CD4-positive, alpha-beta T cell treated with Interleukin-10 for 1 hour (primary cell): ENCODE measurements around the gene ZBTB5.
A peak's percentile ranks its signal among the peaks of the same experiment; 100 is the strongest.

ENCODE experiments used
- DNase-seq: peaks from one replicate; pipeline ENCODE4 v3.0.0-alpha.2; 2020

ZBTB5 gene

DNA sequence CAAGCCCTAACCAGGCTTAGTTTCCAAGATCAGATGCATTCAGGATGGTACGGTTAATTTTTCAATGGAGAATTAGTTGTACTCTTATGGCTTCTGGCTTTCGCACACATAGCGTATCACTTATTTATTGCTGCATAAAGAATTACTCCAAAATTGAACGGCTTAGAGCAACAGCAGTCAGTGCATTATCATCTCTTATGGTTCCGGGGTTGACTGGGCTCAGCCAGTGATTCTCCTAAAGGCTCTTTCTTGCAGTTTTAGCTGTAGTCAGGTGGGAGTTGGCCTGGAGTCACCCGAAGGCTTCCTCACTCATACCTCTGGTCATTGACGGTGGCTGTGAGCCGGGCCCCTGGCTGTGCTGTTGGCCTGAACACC is 43.3 kb downstream of the ZBTB5 start:
- no peak for DNase-seq

DNA sequence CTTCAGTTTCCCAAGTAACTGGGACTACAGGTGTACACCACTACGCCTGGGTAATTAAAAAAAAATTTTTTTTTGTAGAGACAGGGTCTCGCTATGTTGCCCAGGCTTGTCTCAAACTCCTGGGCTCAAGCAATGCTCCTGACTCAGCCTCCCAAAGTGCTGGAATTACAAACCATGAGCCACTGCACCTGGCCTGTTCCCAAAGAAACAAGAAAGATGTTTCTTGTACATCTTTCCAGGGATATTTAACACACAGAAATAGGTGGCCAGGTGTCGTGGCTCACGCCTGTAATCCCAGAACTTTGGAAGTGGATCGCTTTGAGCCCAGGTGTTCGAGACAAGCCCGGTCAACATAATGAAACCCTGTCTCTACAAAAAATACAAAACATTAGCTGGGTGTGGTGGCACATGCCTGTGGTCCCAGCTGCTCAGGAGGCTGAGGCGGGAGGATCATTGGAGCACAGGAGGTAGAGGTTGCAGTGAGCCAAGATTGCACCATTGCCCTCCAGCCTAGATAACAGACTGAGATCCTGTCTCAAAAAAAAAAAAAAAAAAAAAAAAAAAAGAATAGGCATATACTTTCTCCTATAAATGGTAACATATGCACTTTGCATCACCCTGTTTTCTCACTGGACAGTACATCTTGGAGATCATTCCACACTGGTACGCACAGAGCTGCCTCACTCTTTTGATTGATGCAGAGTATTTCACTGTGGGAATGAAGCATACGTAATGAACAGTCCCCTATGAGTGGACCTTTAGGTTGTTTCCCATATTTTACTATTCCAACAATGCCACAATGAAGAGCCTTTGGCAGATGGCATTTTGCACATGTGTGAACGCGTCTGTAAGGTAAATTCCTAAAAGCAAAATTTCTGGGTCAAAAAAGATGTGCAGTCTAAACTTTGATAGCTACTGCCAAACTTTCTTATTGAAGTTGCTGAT is 44.7 kb downstream of the ZBTB5 start:
- no peak for DNase-seq

DNA sequence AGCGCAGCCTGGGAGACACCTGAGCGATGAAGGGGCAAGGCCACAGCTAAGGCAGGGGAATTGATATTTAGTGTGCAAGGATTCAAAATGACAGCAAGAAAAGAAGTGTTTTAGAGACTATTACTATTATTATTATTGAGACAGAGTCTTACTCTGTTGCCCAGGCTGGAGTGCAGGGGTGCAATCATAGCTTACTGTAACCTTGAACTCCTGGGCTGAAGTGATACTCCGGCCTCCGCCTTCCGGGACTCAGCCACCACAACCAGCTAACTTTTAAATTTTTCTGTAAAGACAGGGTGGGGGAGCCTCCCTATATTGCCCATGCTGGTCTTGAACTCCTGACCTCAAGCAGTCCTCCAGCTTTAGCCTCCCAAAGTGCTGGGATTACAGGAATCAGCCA is 46.0 kb downstream of the ZBTB5 start:
- DNase-seq, result no peak

DNA sequence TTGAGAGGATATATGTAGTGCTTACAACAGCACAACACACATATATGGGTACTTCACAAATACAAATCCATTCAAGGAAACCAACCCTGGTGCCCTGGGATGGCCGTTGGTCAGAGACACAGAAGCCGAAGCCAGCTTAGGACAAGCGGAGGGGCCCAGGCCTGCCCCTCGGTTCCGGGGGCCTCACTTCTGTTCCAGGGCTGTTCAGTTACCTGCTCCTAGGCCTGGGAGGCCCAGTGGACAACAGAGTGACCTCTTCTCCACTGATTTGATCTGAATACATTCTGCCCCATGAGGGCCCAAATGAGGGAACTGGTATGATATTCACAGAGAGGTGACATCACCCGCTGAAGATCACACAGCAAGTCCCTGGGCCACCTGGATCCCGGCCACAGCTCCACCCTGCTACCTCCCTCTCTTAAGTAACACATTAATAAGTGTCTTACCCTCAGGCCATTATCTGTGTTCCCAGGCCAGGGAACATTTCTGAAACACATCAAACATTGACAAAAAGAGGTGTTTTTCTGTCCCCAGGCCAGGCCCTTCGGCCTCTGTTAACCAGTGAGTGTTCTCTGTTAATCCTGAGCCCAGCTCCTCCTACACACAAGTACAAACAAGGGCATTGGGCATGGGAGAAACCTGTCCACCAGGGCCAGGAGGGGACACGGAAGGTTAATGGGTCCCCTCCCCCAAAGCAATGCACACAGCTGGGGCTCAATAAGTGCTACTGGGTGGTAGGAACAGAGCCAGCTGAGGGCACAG is 47.2 kb downstream of the ZBTB5 start:
- DNase-seq, result no peak

DNA sequence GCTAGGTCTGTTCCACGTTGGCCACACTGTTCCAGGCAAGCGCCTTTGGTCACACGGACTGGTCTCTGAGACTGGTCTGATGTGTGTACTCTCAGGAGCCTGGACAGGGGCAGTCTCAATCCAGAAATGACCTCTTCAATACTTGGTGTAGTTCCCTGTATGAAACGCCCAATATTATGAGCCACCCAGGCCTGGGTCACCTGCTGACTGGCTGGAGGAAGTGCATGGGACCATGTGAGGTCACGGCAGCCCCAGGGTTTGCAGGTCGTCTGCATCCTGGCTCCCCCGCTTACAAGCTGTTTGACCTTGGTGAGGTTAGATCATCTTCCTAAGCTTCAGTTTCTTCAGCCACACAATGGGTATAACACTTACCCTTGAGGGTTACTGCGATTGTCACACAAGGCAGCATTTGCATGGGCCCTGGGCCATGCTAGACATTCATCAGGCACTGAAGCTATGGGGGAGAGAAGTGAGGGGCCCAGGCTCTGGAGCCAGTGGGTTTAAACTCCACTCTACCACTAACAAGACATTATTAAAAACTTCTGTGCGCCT is 47.9 kb downstream of the ZBTB5 start:
- DNase-seq, result no peak

DNA sequence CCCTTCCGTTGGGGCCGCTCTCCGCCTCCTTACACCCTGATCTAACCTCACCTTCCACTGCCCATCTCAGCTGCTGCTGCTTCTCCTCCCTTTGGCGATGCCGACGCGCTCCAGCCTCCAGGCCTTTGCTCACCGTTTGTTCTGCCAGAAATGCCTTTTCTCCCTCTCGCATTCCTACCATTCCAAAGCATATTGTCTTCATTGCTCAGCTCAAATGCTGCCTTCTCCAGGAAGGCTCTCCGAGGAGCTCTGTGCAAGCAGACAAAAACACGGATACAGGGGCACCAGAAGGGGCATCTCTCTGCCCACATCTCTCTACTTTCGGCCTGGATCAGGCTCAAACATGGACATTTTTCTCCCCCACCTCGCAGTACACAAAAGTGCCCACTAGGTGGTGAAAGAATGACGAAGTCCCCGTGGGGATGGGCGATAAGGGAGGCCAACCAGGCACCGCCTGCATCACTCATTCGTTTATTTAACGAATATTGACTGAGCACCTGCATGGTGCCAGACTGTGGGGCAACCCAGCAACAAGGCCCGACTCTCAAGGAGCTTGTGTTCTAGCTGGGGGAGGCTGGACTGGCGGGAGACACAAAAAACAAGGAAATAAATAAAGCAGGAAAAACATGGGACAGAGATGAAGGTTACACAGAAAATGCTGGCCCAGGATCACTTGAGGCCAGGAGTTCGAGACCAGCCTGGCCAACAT is 50.1 kb downstream of the ZBTB5 start:
- DNase-seq, result peak; percentile 82

DNA sequence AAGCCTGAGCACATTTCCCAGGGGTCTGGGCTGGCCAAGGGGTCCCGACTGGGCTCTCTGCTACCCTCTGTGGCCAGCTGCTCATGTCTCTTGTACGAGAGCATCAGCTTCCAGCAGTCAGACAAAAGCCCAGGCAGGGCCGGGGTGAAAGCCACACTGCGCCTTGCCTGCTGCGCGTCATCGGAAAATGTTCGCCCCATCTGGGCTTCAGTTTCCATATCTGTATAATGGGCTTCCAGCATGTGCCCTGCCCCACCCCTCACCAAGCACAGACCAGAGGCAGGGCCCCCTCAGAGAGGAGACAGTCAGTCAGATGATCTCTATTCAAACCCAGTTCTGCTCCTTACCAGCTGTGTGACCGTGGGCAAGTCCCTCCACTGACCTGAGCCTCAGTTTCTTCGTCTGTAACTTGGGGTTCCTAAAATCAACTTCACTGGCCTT is 50.7 kb downstream of the ZBTB5 start:
- no peak for DNase-seq

DNA sequence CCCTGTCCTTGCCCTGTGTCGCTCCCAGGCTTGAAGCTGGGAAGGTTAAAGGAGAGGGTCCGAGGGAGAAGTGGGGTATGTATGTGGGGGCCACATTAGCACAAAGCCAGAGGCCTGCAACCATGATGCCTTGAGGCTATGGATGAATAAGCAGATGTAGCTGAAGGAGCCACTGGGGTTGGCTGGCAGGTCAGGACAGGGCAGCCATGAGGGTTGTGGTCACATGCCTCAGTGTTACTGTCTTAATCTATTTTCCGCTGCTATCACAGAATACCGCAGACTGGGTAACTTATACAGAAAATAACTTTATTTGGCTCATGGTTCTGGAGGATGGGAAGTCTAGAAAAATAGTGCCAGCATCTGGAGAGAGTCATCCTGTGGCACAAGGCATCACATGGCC is 51.9 kb downstream of the ZBTB5 start:
- DNase-seq, result no peak

DNA sequence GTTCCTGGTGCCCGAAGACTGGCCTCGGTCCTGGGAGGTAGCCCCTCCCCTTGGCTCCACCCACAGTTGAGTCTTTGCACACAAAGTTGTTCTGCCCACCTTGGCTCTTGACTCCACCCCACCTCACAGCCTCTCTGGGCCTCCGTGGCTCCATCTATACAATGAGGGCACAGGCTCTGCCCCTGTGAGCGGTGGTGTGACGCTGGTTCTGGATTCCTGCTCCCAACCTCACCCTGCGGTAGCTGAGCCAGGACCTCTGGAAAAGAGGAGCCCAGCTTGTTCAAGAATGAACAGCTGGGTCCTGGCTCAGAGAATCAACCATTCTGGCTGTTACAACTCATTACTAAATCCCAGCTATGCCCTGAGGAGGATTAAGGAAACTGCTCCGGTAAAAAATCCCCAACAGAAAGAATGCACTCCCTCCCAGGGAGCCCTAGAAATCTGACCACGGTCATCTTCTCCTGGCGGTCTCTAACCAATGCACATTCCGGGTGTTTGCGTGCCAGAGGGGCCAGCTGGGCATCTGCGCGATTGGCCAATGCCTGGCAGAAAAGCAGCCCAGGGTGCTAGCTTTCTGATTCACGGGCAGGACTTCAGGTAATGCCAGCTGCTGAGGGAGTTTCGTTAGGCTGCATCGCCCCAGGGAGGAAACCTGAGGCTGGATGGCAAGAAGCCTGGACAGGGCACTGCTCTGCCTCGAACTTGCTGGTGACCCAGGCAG is 52.7 kb downstream of the ZBTB5 start:
- no peak for DNase-seq

DNA sequence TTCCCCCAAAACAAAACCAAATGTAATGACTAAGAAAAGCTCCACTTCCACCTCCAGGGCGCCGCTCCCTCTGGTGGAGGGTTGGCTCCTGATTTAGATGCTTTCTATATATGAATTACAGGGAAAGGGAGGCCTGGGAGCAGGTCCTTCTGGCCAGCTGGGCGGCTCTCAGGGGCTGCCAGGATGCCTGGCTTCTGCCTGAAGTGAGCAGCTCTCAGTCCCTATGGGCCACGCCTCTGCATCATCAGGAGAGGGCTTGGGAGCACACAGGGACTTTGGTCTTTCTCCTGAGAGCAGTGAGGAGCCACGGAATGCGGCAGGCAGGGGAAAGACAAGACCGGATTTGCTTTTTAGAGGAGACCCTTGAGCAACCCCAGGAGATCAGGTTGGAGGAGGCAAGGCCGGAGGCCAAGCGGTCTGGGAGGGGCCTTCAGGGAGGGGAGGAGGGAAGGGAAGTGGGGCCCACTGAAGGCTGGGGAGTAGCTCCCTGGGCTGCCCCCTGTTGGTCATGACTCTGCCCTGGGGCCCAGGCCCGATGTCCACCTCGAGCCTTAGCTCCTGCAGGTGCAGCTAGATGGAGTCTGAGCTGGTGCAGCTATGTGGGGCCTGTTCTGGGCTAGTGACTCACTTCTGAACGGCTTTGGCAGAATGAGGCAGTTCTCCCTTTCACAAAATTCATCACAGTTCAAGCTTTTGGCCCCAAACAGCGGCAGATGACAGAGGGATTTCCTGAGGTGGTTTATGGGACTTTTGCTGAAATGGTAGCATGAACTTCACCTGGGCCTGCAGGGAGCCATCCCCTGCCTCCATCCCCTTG is 54.1 kb downstream of the ZBTB5 start:
- no peak for DNase-seq

DNA sequence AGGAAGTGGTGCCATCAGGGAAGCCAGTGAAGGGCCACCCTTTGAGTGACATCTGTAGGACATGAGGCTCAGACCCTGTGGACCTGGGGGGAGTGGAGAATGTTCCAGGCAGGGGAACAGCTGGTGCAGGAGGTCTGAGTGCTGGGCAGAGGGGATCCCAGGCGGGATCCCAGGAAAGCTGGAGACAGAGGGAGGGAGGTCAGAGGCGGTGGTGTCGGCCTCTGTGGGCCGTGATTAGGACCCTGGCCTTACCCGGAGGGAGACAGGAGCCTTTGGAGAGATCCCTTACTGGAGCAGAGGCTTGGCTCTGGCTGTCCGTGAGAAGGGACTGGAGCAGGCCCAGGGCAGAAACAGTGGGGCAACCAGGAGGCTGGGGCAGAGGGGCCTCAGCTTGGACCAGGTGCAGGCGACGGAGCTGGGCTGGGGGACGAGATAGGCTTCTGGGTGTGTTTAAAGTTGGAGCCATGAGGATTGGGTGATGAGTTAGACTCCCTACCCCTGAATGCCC is 54.8 kb downstream of the ZBTB5 start:
- DNase-seq, result no peak

DNA sequence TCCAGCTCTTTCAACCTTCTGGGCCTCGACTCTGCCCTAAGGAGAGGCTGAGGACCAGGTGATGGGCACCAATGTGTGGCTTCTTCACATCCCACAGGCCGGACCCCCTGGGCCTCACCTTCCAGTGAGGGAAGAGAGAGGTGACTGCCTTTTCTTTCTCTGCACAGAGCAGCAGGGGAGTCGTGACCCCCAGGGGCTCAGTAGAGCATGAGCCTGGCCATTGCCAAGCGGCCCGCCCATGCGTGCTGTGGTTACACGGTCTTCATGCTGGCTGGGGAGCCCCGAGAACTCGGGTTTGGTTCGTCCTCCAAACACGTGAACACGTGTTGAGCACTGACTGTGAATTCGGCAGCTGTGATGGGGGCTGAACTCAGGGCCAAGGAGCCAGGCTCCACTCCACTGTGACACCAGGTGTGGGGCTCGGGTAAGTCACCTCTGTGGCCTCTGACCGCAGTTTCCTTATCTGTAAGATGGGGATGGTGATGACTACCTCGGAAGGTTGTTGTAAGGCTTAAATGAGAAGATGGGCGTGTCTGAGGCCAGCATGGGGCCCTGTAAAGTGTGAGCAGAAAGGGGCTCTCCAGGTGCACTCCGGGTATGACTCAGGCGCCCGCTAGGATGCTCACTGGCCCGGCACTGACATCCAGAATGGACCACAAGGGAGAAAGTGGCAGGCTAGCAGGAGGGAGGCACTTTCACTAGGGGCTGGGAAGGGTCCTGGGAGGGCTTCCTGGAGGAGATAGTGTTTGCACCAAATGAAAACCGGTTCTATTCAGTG is 56.1 kb downstream of the ZBTB5 start:
- DNase-seq, result peak; percentile 78

DNA sequence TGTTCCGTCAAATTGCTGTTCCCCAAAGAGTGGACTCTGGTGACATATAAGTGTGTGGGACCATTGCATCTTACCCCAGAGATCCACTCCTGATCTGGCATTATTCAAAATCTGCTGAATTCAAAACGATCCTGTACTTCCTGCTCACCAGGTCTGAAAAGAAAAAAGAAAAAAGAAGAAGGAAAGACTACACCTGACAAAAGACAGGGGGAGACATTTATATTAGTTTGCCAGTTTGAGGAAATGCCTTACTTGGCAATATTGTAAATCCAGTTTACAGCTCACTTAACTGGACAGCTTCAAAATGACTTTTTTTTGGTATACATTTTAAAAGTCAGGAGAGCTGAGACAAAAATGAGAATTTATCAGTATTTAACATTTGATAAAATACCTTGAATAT is 57.8 kb downstream of the ZBTB5 start:
- DNase-seq, result no peak

DNA sequence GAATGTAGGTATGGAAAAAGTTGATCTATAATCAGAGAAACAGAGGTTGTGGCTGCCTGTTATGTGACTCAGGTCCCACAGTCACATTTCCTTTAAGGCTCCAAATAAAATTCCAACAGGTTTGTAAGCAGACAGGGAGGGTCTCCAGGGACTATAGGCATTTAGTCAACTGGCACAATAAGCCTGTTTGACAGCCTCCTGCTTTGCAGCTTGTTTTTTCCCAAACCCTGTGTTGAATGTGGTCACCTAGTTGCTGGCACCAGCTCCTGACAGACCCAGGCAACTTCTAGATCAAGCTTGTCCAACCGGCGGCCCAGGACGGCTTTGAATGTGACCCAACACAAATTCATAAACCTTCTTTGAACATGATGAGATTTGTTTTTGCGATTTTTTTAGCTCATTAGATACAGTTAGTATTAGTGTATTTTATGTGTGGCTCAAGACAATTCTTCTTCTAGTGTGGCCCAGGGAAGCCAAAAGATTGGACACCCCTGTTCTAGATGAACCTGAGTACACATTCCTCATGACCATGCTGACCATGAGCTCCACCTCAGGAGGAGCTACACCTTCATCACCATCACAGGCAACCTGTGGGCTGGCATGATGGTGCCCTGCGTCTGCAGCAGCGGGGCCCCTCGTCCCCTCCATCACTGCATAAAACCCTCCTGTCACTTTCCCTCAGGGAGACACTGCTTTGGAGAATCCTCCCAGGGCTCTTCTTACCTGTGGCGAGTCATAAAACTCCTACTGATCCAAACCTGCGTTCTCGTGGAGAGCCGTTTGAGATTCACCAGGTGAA is 58.4 kb downstream of the ZBTB5 start:
- DNase-seq, result no peak

DNA sequence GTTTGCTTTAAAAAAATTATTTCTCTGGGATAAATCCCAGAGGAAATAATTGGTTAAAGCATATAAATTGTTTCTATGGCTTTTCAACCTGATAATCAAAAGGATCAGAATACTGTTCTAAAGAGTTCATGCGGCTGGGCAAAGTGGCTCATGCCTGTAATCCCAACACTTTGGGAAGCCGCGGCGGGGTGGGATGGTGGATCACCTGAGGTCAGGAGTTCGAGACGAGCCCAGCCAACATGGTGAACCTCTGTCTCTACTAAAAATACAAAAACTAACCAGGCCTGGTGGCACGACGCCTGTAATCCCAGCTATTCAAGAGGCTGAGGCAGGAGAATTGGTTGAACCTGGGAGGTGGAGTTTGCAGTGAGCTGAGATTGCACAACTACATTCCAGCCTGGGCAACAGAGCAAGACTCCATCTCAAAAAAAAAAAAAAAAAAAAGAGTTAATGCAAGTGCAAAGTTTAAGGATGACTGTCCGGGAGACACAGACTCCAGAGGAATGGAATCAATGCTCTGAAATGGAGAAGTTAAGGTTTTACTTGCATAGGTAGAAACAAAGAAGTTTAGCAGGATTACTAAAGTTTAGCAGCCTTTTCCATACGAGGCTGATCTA is 59.4 kb downstream of the ZBTB5 start:
- DNase-seq, result no peak

DNA sequence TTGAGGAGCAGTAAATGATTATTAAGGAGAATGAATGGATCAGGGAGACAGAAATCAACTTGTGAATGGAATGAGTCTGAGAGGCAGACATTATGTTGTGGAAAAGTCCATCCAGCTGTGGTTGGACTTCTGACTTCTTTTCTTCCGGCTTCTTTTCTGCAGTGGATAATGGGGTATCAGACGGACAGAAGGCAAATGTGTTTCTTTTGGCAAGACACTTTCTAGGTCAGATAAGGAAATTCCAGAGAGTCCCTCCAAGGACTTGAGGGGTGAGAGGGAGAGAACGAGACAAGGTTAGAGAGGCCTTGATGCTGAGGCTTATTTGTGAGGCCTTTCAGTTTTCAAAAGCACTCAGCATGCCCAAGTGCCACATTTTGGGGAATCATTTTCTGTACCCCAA is 59.9 kb downstream of the ZBTB5 start:
- DNase-seq, result no peak

DNA sequence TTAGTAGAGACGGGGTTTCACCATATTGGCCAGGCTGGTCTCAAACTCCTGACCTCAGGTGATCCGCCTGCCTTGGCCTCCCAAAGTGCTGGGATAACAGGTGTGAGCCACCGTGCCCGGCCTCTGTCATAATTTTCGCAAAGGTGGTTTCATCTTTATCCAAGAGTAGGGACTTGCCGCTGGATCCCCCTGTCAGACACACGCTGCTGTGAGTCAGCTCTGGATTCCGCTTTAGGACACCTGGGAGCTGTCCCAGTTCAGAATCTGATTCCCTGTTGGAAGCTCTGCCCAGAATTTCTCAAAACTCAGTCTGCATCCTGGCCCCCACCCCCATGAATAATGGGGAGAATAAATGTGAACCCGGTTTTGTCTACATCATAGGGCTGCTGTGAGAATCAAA is 60.7 kb downstream of the ZBTB5 start:
- no peak for DNase-seq

DNA sequence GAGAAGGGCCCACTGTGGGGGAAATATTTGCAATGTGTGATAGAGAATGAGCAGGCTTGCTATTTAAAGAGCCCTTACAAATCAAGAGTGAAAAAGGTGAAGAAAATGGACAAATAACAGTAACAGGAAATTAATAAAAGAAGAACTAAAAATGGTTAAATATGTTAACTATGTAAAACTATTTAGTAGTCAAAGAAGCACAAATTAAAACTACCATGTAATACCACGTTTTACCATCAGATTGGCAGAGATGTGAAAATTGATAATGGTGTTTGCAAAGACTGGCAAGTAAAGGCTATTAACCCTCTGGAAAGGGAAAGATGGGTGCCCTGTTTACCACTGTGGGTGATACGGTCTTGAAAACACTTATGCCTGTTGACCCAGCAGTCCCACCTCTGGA is 65.9 kb downstream of the ZBTB5 start:
- no peak for DNase-seq

DNA sequence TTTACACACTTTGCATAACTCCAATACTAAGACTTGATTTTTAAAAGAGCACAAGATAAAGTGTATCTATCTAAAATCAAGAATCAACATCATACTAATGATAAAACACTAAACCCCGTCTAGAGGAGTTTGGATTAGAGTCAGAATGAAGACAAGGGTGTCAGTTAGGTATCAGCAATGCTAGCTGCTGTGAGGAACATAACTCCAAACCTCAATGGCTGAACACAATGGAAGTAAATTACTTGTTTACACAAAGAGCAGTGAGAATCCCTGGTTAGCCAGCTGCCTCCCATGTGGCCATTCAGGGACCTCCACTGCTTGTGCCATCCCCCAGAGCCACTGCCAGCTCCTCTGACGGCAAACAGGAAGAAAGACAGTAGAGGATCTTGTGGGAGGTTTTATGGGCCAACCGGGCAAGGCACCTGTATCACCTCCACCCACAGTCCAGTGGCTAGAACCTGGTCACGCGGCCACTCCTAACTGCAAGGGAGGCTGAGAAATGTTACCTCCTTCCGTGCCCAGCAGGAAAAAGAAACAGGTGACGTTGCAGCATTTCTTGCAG is 66.7 kb downstream of the ZBTB5 start:
- DNase-seq, result no peak
